Sigmoid colon (tissue), 7 donors: ENCODE measurements around the gene WNT7A. TPM values are rescaled to one million over a fixed set of nuclear protein-coding genes. Genes with fewer than 3 reads are reported as not detected.

ENCODE experiments used
- DNase-seq: peaks from one replicate; pipeline ENCODE4 v3.0.0-alpha.2; 2019
- H3K27ac ChIP-seq, 4 donors: fragments of 200-600 bp; sonication (generic); one replicate each; pipeline ENCODE4 v1.5.1; 2016 to 2019; ENCODE audit warnings: mild to moderate bottlenecking in 1 of 4
- H3K27me3 ChIP-seq, 3 donors: fragments of 200-600 bp; sonication (generic); one replicate each; pipeline ENCODE4 v1.5.1; 2019; ENCODE audit warnings: mild to moderate bottlenecking in 1 of 3
- H3K36me3 ChIP-seq, 4 donors: fragments of 200-600 bp; sonication (generic); one replicate each; pipeline ENCODE4 v1.5.1; 2016 to 2019
- H3K4me1 ChIP-seq, 4 donors: fragments of 200-600 bp; sonication (generic); one replicate each; pipeline ENCODE4 v1.5.1; 2017 to 2019
- H3K4me3 ChIP-seq, 4 donors: fragments of 200-600 bp; sonication (generic); one replicate each; pipeline ENCODE4 v1.5.1; 2017 to 2019; ENCODE audit warnings: mild to moderate bottlenecking in 2 of 4, moderate library complexity in 1 of 4
- H3K9me3 ChIP-seq, 4 donors: fragments of 200-600 bp in 3 of 4; sonication (generic) in 3 of 4; one replicate each; pipeline versions ENCODE4 v1.5.1 to v1.6.1; 2013 to 2019
- CTCF ChIP-seq, 4 experiments: fragments of 450-650 bp in 3 of 4; fragments of 200-600 bp in 1 of 4; IDR thresholded peaks; one replicate each; pipeline ENCODE4 v1.5.1; 2016 to 2019; ENCODE audit warnings: antibody characterized with exemption in 4 of 4, mild to moderate bottlenecking in 3 of 4, moderate library complexity in 2 of 4
- EP300 ChIP-seq, 4 donors: sonication (generic); formaldehyde crosslinking; IDR thresholded peaks; one replicate each; pipeline ENCODE4 v1.6.1; 2017; ENCODE audit warnings: antibody characterized with exemption in 4 of 4
- POLR2A ChIP-seq, 2 donors: fragments of 450-650 bp; IDR thresholded peaks; one replicate each; pipeline ENCODE4 v1.6.1; 2016; ENCODE audit warnings: antibody characterized with exemption in 2 of 2, mild to moderate bottlenecking in 2 of 2, moderate library complexity in 2 of 2
- POLR2AphosphoS5 ChIP-seq, 4 donors: sonication (generic); formaldehyde crosslinking; IDR thresholded peaks; one replicate each; pipeline ENCODE4 v1.6.1; 2017; ENCODE audit warnings: antibody characterized with exemption in 4 of 4
- WGBS, 2 donors: extraction: QIAGEN DNeasy Blood & Tissue Kit; methylation state at CpG; one replicate each; pipeline ENCODE4 v1.1.7; 2013; 5-methylcytosine and 5-hydroxymethylcytosine counted together
- intact Hi-C: fragments of 100-400 bp; cut with DNase I; formaldehyde crosslinking; loops from one replicate; pipeline ENCODE4 v1.15.1; 2023
- polyA plus RNA-seq, 3 donors: library from polyadenylated mRNA; stranded (reverse); fragments of 200-250 nt; gene quantifications; one replicate each; pipeline ENCODE4 v1.2.3, GENCODE V29; 2013
- total RNA-seq, 4 donors: library from RNA; depleted of rRNA; stranded (reverse); fragments of >200 nt; gene quantifications; one replicate each; pipeline ENCODE4 v1.1.0, GENCODE V29; 2016
- donor health status: healthy with polysubstance abuse.
- donor health status: Bipolar disorder and iron deficiency.
- donor health status: healthy.

Gene WNT7A
- total and polyA plus RNA-seq, 7 donors, result 0.03 TPM; not detected in 6

GRCh38 chr3:13865581-13865980 lies 14.3 kb downstream of the WNT7A start:
- no peak for DNase-seq
- WGBS, 2 donors, result 45 to 62% methylated on average over 7 of the region's 7 CpGs

GRCh38 chr3:13865106-13865505 lies 14.8 kb downstream of the WNT7A start:
- TF ChIP-seq POLR2AphosphoS5 (IDR thresholded peaks at IDR 0.05) (no peak), POLR2A (IDR thresholded peaks at IDR 0.05) (no peak), CTCF (IDR thresholded peaks at IDR 0.05) (no peak), EP300 (IDR thresholded peaks at IDR 0.05) (no peak)
- H3K4me3 ChIP-seq, result no peak overlapping the region
- 67 to 79% methylated on average over 4 of the region's 4 CpGs for WGBS, 2 donors
- H3K36me3 ChIP-seq, result no peaks in the 10 kb centered on the region
- no peak for DNase-seq
- intact Hi-C loops, result no loop called here
- no peaks in the 10 kb centered on the region for H3K4me1 ChIP-seq
- H3K27me3 ChIP-seq, result peaks cover 0 to 28% (median 11%) of the 10 kb centered on the region in 3 donors
- no peak overlapping the region for H3K27ac ChIP-seq
- peaks cover 0 to under 1% (median 0%) of the 10 kb centered on the region in 4 donors for H3K9me3 ChIP-seq

More at GRCh38 chr3:13865581-13865980, 14.3 kb downstream of the WNT7A start:
- H3K4me3 ChIP-seq, result no peak overlapping the region
- H3K9me3 ChIP-seq, result peaks cover 0 to 5% (median 0%) of the 10 kb centered on the region in 4 donors
- no peaks in the 10 kb centered on the region for H3K4me1 ChIP-seq
- H3K27me3 ChIP-seq, result peaks cover 0 to 28% (median 6%) of the 10 kb centered on the region in 3 donors
- no peaks in the 10 kb centered on the region for H3K36me3 ChIP-seq
- no peak overlapping the region for H3K27ac ChIP-seq
- TF ChIP-seq POLR2A (IDR thresholded peaks at IDR 0.05) (no peak), POLR2AphosphoS5 (IDR thresholded peaks at IDR 0.05) (no peak), EP300 (IDR thresholded peaks at IDR 0.05) (no peak), CTCF (IDR thresholded peaks at IDR 0.05) (no peak)
- intact Hi-C loops, result no loop called here

GRCh38 chr3:13863965-13864595 lies 15.8 kb downstream of the WNT7A start:
- DNase-seq, result no peak
- Histone ChIP-seq H3K27ac (no peak overlapping the region), H3K27me3 (peaks cover 0 to 36% (median 13%) of the 10 kb centered on the region in 3 donors), H3K4me1 (no peaks in the 10 kb centered on the region), H3K9me3 (no peaks in the 10 kb centered on the region), H3K36me3 (no peaks in the 10 kb centered on the region), H3K4me3 (no peak overlapping the region)
- 53 to 67% methylated on average over 10 of the region's 10 CpGs for WGBS, 2 donors
- TF ChIP-seq POLR2A (IDR thresholded peaks at IDR 0.05) (no peak), CTCF (IDR thresholded peaks at IDR 0.05) (no peak), POLR2AphosphoS5 (IDR thresholded peaks at IDR 0.05) (no peak), EP300 (IDR thresholded peaks at IDR 0.05) (no peak)
- intact Hi-C loops, result no loop called here

- TF ChIP-seq POLR2A (IDR thresholded peaks at IDR 0.05) (no peak), EP300 (IDR thresholded peaks at IDR 0.05) (no peak), CTCF (IDR thresholded peaks at IDR 0.05) (no peak), POLR2AphosphoS5 (IDR thresholded peaks at IDR 0.05) (no peak)
- no peak for DNase-seq
- Histone ChIP-seq H3K9me3 (no peaks in the 10 kb centered on the region), H3K27me3 (peaks cover 0 to 42% (median 13%) of the 10 kb centered on the region in 3 donors), H3K4me1 (no peaks in the 10 kb centered on the region), H3K27ac (no peak overlapping the region), H3K4me3 (no peak overlapping the region), H3K36me3 (no peaks in the 10 kb centered on the region)
- 77 to 78% methylated on average over 6 of the region's 6 CpGs for WGBS, 2 donors
- intact Hi-C loops, result no loop called here
Observed at GRCh38 chr3:13863382-13863952, 16.4 kb downstream of the WNT7A start.
